ENCODE data around the gene ANKRD52.

The ANKRD52 gene

DNA sequence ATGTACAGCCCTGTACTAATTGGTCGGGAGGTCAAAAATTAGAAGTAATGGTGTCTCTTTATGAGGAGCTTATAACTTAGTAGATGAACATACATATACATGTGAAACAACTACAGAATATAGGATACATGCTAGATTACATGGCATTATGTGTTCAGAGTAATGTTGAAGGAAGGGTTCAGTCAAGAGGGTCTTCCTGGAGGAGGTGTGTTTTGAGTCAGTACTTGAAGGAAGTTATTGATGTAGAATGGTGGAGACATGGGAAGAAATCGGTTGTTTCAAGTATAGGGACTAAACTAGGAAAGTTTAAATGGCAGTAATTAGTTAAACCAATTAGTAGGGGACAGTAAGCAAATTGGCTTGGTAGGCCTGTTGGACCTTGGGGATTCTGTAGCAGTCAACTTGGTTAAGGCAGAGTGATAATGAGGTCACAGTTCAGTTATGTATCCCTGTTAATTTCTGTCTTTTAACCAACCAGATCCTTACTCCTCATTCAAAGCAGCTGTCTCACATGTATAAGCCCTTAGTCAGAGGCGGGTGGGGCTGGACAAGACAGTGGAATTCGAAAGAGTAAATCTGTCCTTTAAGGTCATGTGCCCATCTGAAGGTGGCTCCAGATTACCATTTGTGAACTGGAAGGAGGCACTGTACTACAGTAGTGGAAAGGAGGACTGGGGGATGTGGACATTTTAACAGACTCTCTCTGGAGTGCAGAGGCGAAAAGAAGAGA lies 3.5 kb upstream of the ANKRD52 start:
- Histone ChIP-seq H3K4me2 (ENCODE audit: low read depth, low read length, poor library complexity, severe bottlenecking) (no peak overlapping the region), H3K9me3 (ENCODE audit: insufficient read depth, low read length) (no peaks in the 10 kb centered on the region), H4K20me1 (ENCODE audit: low read depth, low read length) (no peaks in the 10 kb centered on the region), H3K27me3 (ENCODE audit: low read length) (no peaks in the 10 kb centered on the region), H3K9ac (ENCODE audit: low read length) (no peak overlapping the region), H3F3A (ENCODE audit: insufficient read depth) (peaks cover 7% of the 10 kb centered on the region; the same call in 1 of the 2 replicates), H2AFZ (ENCODE audit: low read depth, low read length, severe bottlenecking) (no peak overlapping the region), H3K9me2 (replicated peaks; ENCODE audit: insufficient read depth, low read length) (no peaks in the 10 kb centered on the region), H3K4me3 (ENCODE audit: insufficient read depth, low read length, poor library complexity, severe bottlenecking) (no peak overlapping the region), H3K27ac (ENCODE audit: low read depth, low read length) (no peak overlapping the region), H3K79me2 (ENCODE audit: insufficient read depth, low read length) (peaks cover 10% of the 10 kb centered on the region; the same call in 1 of the 2 replicates), H3K36me3 (ENCODE audit: low read length) (no peaks in the 10 kb centered on the region)
- TF ChIP-seq, protein P1, sequence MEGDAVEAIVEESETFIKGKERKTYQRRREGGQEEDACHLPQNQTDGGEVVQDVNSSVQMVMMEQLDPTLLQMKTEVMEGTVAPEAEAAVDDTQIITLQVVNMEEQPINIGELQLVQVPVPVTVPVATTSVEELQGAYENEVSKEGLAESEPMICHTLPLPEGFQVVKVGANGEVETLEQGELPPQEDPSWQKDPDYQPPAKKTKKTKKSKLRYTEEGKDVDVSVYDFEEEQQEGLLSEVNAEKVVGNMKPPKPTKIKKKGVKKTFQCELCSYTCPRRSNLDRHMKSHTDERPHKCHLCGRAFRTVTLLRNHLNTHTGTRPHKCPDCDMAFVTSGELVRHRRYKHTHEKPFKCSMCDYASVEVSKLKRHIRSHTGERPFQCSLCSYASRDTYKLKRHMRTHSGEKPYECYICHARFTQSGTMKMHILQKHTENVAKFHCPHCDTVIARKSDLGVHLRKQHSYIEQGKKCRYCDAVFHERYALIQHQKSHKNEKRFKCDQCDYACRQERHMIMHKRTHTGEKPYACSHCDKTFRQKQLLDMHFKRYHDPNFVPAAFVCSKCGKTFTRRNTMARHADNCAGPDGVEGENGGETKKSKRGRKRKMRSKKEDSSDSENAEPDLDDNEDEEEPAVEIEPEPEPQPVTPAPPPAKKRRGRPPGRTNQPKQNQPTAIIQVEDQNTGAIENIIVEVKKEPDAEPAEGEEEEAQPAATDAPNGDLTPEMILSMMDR (IDR thresholded peaks at IDR 0.05; ENCODE audit: insufficient read depth, low read length, poor library complexity, severe bottlenecking) = no peak
- TF ChIP-seq EZH2phosphoT487 (conservative IDR thresholded peaks at IDR 0.05; ENCODE audit: low read length) = no peak

- no peaks in the 10 kb centered on the region for H3K27me3 ChIP-seq (ENCODE audit: low read length)
- H3K4me2 ChIP-seq (ENCODE audit: low read depth, low read length, poor library complexity, severe bottlenecking) = no peak overlapping the region
- no peaks in the 10 kb centered on the region for H3K36me3 ChIP-seq (ENCODE audit: low read length)
- H2AFZ ChIP-seq (ENCODE audit: low read depth, low read length, severe bottlenecking) = no peak overlapping the region
- no peak overlapping the region for H3K4me3 ChIP-seq (ENCODE audit: insufficient read depth, low read length, poor library complexity, severe bottlenecking)
- H4K20me1 ChIP-seq (ENCODE audit: low read depth, low read length) = no peaks in the 10 kb centered on the region
- no peaks in the 10 kb centered on the region for H3K9me2 ChIP-seq (replicated peaks; ENCODE audit: insufficient read depth, low read length)
- H3K9me3 ChIP-seq (ENCODE audit: insufficient read depth, low read length) = no peaks in the 10 kb centered on the region
- no peak overlapping the region for H3K9ac ChIP-seq (ENCODE audit: low read length)
- H3F3A ChIP-seq (ENCODE audit: insufficient read depth) = peaks cover 3% of the 10 kb centered on the region; the same call in 1 of the 2 replicates
- H3K79me2 ChIP-seq (ENCODE audit: insufficient read depth, low read length) = peaks cover 10% of the 10 kb centered on the region; the same call in 1 of the 2 replicates
- TF ChIP-seq, protein P1 (IDR thresholded peaks at IDR 0.05; ENCODE audit: insufficient read depth, low read length, poor library complexity, severe bottlenecking) = no peak
- TF ChIP-seq EZH2phosphoT487 (conservative IDR thresholded peaks at IDR 0.05; ENCODE audit: low read length) = no peak
- no peak overlapping the region for H3K27ac ChIP-seq (ENCODE audit: low read depth, low read length)
Observed at GRCh38 chr12:56260921-56261320, 2.7 kb upstream of the ANKRD52 start.

DNA sequence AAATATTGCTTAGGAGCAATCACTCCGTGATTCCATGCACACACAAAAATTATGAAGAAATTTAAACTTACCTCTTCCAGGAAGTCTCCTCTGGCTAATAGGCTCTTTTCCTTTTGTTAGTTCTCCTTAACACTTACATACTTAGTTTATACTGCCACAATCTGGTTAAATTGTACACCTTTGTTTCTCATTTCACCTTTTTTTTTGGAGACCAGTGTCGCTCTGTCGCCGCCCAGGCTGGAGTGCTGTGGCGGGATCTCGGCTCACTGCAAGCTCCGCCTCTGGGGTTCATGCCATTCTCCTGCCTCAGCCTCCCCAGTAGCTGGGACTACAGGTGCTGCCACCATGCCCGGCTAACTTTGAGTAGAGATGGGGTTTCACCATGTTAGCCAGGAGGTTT lies 2.2 kb upstream of the ANKRD52 start:
- no peaks in the 10 kb centered on the region for H3K36me3 ChIP-seq (ENCODE audit: low read length)
- H3K9me2 ChIP-seq (replicated peaks; ENCODE audit: insufficient read depth, low read length) = no peaks in the 10 kb centered on the region
- H3K9me3 ChIP-seq (ENCODE audit: insufficient read depth, low read length) = no peaks in the 10 kb centered on the region
- H3K4me2 ChIP-seq (ENCODE audit: low read depth, low read length, poor library complexity, severe bottlenecking) = no peak overlapping the region
- peaks cover 3% of the 10 kb centered on the region; the same call in 1 of the 2 replicates for H3F3A ChIP-seq (ENCODE audit: insufficient read depth)
- H3K9ac ChIP-seq (ENCODE audit: low read length) = no peak overlapping the region
- H3K27ac ChIP-seq (ENCODE audit: low read depth, low read length) = no peak overlapping the region
- H4K20me1 ChIP-seq (ENCODE audit: low read depth, low read length) = no peaks in the 10 kb centered on the region
- no peaks in the 10 kb centered on the region for H3K27me3 ChIP-seq (ENCODE audit: low read length)
- TF ChIP-seq EZH2phosphoT487 (conservative IDR thresholded peaks at IDR 0.05; ENCODE audit: low read length) = no peak
- TF ChIP-seq, protein P1 (IDR thresholded peaks at IDR 0.05; ENCODE audit: insufficient read depth, low read length, poor library complexity, severe bottlenecking) = no peak
- no peak overlapping the region for H2AFZ ChIP-seq (ENCODE audit: low read depth, low read length, severe bottlenecking)
- peaks cover 10% of the 10 kb centered on the region; the same call in 1 of the 2 replicates for H3K79me2 ChIP-seq (ENCODE audit: insufficient read depth, low read length)
- H3K4me3 ChIP-seq (ENCODE audit: insufficient read depth, low read length, poor library complexity, severe bottlenecking) = no peak overlapping the region

Data from SU-DHL-6 (cell line).